HFF-Myc (cell line): ENCODE results near the gene CD84.

Experiments
- DNase-seq: peaks from one replicate; pipeline ENCODE4 v3.0.0-alpha.2; 2011; ENCODE audit warnings: low read depth; ENCODE audit errors: extremely low read depth
- H3K4me3 ChIP-seq: replicated peaks from 2 replicates; pipeline ENCODE4 v1.5.1; 2011; ENCODE audit warnings: low read depth, mild to moderate bottlenecking, control low read depth, low read length
- TF ChIP-seq, protein P1 (sequence below): IDR thresholded peaks from 2 replicates; pipeline ENCODE4 v1.5.1; 2012; ENCODE audit warnings: mild to moderate bottlenecking, low read depth, low read length, control low read depth; ENCODE audit errors: missing control alignments

Gene CD84

DNA sequence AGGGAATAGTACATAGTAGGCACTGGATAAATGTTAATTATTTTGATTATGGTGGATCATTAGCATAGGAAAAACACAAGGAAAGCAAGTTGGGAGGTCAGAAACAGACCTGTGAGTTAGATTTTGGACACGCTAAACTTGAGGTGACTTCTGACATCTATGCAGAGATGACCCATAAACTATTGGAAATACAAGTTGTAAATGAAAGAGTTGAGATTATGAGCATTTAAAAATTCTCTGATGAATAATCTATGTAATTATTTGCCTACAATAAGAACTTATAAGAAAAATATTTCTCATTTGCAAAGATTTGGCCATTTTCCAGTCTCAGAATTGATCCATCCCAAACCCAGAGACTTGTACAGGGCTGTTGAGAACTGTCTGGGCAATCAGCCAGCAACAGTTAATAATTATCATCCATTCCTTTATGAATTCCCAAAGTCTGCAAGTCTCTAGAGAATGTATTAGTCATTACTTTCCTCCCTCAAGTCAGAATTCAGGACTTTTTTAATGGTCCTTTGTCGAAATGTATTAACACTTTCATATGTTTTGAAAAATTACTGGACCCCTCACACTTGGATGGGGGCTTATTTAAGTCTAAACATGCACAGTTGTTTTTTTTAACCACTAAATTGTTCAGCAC lies 36.9 kb downstream of the CD84 start:
- TF ChIP-seq, protein P1, sequence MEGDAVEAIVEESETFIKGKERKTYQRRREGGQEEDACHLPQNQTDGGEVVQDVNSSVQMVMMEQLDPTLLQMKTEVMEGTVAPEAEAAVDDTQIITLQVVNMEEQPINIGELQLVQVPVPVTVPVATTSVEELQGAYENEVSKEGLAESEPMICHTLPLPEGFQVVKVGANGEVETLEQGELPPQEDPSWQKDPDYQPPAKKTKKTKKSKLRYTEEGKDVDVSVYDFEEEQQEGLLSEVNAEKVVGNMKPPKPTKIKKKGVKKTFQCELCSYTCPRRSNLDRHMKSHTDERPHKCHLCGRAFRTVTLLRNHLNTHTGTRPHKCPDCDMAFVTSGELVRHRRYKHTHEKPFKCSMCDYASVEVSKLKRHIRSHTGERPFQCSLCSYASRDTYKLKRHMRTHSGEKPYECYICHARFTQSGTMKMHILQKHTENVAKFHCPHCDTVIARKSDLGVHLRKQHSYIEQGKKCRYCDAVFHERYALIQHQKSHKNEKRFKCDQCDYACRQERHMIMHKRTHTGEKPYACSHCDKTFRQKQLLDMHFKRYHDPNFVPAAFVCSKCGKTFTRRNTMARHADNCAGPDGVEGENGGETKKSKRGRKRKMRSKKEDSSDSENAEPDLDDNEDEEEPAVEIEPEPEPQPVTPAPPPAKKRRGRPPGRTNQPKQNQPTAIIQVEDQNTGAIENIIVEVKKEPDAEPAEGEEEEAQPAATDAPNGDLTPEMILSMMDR, result no peak
- H3K4me3 ChIP-seq, result no peak overlapping the region
- DNase-seq, result no peak

DNA sequence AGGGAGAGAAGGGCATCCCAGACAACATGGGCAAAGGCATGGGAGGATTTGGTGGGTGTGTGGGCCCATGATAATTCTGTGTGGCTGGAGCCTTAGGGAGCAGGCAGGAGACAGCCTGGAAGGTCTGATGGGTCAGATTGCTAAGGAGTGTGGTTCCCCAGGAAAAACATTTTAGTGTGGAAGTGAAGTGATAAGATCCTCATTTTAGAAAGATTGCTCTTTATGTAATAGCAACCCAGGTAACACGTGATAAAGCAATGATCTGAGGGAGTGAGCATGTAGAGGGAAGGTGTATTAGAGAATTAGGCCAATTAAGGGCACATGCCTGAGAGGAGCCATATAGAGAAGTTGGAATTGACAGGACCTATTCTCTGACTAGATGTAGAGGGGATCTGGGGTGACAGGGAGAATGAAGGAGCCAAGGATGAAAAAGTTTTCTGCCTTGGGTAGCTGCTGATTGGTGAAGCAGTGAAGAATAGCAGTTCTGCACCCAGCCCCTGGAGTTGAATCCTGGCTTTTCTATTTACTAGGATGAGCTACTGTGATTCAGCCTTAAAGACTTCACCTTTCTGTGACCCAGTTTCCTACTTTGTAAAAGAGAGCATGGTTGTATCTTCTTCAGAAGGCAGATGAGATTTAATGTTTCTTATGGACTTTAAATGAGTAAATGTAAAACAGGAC lies 37.5 kb downstream of the CD84 start:
- H3K4me3 ChIP-seq, result no peak overlapping the region
- TF ChIP-seq, protein P1, result no peak
- no peak for DNase-seq

DNA sequence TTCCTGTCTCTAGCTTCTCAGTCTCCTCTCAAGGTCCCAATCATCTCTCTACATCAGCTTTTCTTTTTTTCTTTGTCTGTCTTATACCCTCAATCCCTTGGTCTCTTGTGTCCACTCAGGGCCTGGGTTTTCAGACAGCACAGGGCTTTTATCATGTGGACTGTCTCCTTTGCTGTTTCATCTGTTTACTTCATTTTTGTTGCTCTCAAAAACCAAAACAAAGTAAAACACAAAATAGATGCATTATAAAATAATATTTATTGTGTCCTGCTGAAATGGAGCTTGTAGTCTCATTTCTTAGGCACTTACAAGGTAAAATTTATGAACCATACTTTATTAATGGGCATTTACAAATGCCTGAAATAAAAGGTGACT lies 38.5 kb downstream of the CD84 start:
- TF ChIP-seq, protein P1, result no peak
- DNase-seq, result no peak
- no peak overlapping the region for H3K4me3 ChIP-seq

DNA sequence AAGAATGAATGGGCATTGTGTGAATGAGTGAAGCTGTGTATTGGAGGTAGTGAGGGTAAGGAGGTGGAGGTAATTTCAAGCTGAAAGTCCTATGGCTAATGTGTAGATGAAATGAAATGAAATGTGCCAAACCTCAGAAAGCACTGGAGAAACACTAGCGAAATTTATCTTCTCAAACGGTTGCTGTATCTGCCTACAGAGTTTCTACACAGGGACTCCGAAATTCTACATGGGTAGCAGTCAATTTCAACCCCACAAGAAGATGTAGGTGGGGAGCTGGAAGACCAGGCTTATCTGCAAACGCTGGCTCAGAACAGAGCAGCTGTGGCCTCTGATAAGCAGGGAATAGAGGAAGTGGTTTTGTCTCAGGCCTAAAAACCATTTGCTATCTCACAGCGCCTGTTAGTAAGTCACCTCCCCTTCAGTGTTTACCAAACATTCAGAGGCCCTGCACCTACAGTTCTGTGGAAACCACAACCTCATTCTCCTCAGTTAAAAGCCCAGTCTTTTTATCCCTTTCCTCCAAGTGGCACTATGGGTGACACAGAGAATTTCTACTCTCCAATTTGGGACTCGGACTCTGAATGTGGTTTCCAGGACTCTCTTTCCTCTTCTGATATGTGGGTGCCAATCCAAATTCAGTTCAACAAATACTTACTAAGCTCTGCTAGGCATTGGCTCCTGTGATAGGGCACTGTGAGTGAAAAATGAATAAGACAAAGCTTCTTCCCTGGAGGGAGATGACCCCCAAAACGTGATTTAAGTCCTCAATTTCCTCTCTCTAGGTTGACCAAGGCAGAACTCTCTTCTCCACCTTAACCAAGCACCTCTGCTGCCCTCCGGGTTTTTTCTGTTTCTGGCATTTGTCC lies 39.1 kb downstream of the CD84 start:
- no peak overlapping the region for H3K4me3 ChIP-seq
- no peak for DNase-seq
- TF ChIP-seq, protein P1, result no peak

DNA sequence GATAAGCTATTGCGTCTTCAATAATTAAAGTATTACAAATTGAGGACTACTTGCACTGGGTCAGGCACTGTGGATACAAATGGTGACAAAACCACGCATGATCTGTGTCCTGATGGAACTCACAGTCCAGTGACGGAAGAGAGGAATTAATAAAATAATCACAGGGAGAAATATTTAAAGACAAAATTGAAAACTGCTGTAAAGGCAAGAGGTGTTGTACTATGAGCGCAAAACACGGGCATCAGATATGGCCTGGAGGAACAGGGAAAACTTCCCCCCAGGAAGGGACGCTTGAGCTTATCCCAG lies 39.7 kb downstream of the CD84 start:
- no peak overlapping the region for H3K4me3 ChIP-seq
- no peak for DNase-seq
- TF ChIP-seq, protein P1, result no peak

DNA sequence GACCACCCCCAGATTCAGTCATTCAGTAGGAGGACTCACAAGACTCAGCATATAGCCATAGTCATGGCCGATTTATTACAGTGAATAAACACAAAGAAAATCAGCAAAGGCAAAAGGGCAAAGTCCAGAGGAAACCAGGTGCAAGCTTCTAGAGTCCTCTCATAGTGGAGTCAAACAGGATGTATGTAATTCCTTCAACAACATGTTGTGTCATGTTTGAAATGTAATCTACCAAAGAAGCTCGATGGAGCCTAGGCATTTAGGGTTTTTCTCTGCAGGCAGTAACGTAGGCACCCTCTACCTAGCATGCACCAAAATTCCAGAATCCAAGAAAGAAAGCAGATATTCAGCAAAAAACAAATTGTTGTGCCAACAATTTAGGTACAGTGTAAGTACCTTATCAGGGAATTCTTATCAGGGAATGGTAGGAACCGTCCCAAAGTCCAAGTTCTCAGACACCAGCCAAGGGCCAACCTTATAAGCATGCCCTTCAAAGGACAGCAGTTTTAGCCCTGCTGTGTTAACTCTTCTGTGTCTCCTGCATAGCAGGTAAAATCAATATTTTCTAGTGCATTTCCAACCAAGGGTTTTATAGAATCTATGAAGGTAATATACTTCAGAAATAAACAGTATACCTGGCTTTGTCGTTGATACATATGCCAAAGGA lies 40.2 kb downstream of the CD84 start:
- DNase-seq, result no peak
- TF ChIP-seq, protein P1, result no peak
- H3K4me3 ChIP-seq, result no peak overlapping the region
